ENCODE data around the gene NAGPA. TPM values are rescaled to one million over a fixed set of nuclear protein-coding genes. Genes with fewer than 3 reads are reported as not detected.

NAGPA gene
- total and polyA plus RNA-seq, 2 of the 8 experiments (the other 6 are each of a cell fraction or from before 2014, with no cell fraction given) = 10.1 to 13.2 TPM

DNA sequence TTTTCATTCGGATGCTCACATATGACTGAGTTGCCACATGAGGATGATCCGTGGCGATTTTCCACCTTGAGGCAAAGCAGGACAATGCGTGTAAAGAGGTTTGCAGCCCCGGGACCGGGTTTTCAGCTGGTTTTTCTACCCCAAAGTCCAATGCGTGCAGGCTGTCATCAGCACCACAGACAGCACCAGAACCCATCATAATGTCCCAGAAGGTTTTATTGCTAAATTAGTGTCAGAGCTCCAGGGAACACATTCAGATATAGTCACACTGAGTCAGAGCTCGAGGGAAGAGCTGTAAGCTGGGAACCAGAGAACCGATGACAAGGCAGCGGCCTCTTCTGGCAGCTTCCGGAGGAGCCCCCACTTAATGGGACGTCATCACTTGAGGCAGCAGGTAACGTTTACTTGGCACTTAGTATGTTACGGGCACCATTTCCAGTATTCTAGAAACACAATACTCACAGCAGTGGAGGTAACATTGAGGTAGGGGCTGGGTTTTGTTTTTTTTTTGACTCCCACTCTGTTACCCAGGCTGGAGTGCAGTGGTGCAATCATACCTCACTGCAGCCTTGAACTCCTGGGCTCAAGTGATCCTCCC is 8.9 kb upstream of the NAGPA start:
- no peaks in the 10 kb centered on the region for H3K79me2 ChIP-seq (ENCODE audit: control insufficient read depth in 1 of 2, insufficient read depth in 2 of 2, low read length in 2 of 2)
- H2BK15ac ChIP-seq (ENCODE audit: low read length) = no peak overlapping the region
- H3K27ac ChIP-seq (ENCODE audit: low read depth, low read length) = no peak overlapping the region
- H4K20me1 ChIP-seq (replicated peaks in 1 of 2; ENCODE audit: control insufficient read depth in 1 of 2, insufficient read depth in 2 of 2, low read length in 2 of 2) = no peaks in the 10 kb centered on the region
- DNase-seq (ENCODE audit: low read depth in 1 of 2, low spot score in 2 of 2) (no peak), FAIRE-seq (no peak)
- H3K56ac ChIP-seq (replicated peaks; ENCODE audit: insufficient read length, low read depth, low read length) = no peak overlapping the region
- TF ChIP-seq CTCF (IDR thresholded peaks at IDR 0.05; ENCODE audit: control extremely low read depth in 1 of 3, insufficient read depth in 1 of 3, low read depth in 1 of 3, low read length in 3 of 3) = peak; percentile 35 to 54 (median 49)
- no peak for TF ChIP-seq KDM5A (IDR thresholded peaks at IDR 0.05; ENCODE audit: low read length)
- TF ChIP-seq BACH1 (IDR thresholded peaks at IDR 0.05; ENCODE audit: low read length) = peak; percentile 75
- TF ChIP-seq RAD21 (IDR thresholded peaks at IDR 0.05 in 1 of 2, conservative IDR thresholded peaks at IDR 0.05 in 1 of 2; ENCODE audit: low read depth in 2 of 2, low read length in 2 of 2) = peak; percentile 49 to 60
- 0 out of 2 replicates have a peak, but pooled peaks have one; percentile 14 for TF ChIP-seq MAFK (IDR thresholded peaks at IDR 0.05; ENCODE audit: low read depth, low read length)
- TF ChIP-seq CREB1 (IDR thresholded peaks at IDR 0.05) = peak; percentile 61; the same call in 1 of the 2 replicates
- no peaks in the 10 kb centered on the region; a peak in 1 of 7 replicates for H3K4me1 ChIP-seq (replicated peaks in 1 of 4; ENCODE audit: control insufficient read depth in 3 of 4, insufficient read depth in 4 of 4, low read length in 3 of 4)
- 84% methylated on average over 14 of the region's 14 CpGs; no CpG with 5 or more reads in 1 of the 2 experiments for WGBS, 2 experiments (ENCODE audit: extremely low coverage in 1 of 2, insufficient coverage in 1 of 2, insufficient read length in 1 of 2, insufficient replicate concordance in 2 of 2, low coverage in 1 of 2, low lambda C conversion rate in 2 of 2, missing lambda C conversion rate in 1 of 2)
- no peak overlapping the region for H3K23ac ChIP-seq (ENCODE audit: insufficient read length)
- no peak overlapping the region for H3K14ac ChIP-seq (ENCODE audit: insufficient read length)
- H2BK5ac ChIP-seq (ENCODE audit: low read depth, low read length) = no peak overlapping the region
- no peak overlapping the region for H2BK12ac ChIP-seq (ENCODE audit: low read depth, low read length)
- H4K5ac ChIP-seq (ENCODE audit: insufficient read length, low read depth, low read length) = no peak overlapping the region
- no peaks in the 10 kb centered on the region for H3K79me1 ChIP-seq (ENCODE audit: low read depth, low read length)
- H2AFZ ChIP-seq (ENCODE audit: low read length) = no peak overlapping the region
- H3K4me2 ChIP-seq (ENCODE audit: insufficient read depth in 1 of 2, low read depth in 2 of 2, low read length in 2 of 2) = no peak overlapping the region
- H2BK20ac ChIP-seq (ENCODE audit: low read length) = no peak overlapping the region
- CTCF ChIA-PET (ENCODE audit: partially characterized antibody) = interaction anchor here (0.8 to 28.8 kb wide), 13 partner anchors 9 to 89 kb away, joined by 3 to 625 read pairs (median 4); partner anchors contain the start of genes ALG1 and NAGPA
- POLR2A ChIA-PET (ENCODE audit: partially characterized antibody) = interaction anchor here (1.4 to 1.5 kb wide), 2 partner anchors 35 to 73 kb away, joined by 3 read pairs; no protein-coding TSS in a partner anchor
- H4K91ac ChIP-seq (replicated peaks; ENCODE audit: insufficient read length, low read length) = no peak overlapping the region
- no peak overlapping the region for H2AK5ac ChIP-seq (ENCODE audit: low read depth, low read length)
- H3K27me3 ChIP-seq (replicated peaks in 1 of 4; ENCODE audit: control insufficient read depth in 3 of 4, extremely low read depth in 1 of 4, insufficient read depth in 3 of 4, low read length in 3 of 4) = no peaks in the 10 kb centered on the region
- H3K4me3 ChIP-seq (ENCODE audit: extremely low read depth in 1 of 4, insufficient read depth in 2 of 4, low read depth in 3 of 4, low read length in 4 of 4) = no peak overlapping the region
- H4K8ac ChIP-seq (ENCODE audit: extremely low read depth, insufficient read depth, low read length) = no peak overlapping the region
- H3K9ac ChIP-seq (replicated peaks in 1 of 4; ENCODE audit: extremely low read depth in 1 of 4, low read depth in 3 of 4, low read length in 3 of 4) = no peak overlapping the region; a peak in 1 of 7 replicates
- no peaks in the 10 kb centered on the region for H3K9me3 ChIP-seq (ENCODE audit: insufficient read depth in 2 of 2, low read depth in 1 of 2, low read length in 1 of 2)
- no peak overlapping the region for H3K18ac ChIP-seq (ENCODE audit: extremely low read depth, low read length)
- H3K4ac ChIP-seq (replicated peaks; ENCODE audit: insufficient read length, low read depth, low read length) = no peak overlapping the region
- H2BK120ac ChIP-seq (replicated peaks; ENCODE audit: low read depth, low read length) = no peak overlapping the region
- H3K36me3 ChIP-seq (ENCODE audit: control insufficient read depth in 2 of 4, insufficient read depth in 4 of 4, low read length in 3 of 4) = no peaks in the 10 kb centered on the region
- H3K23me2 ChIP-seq (ENCODE audit: low read depth, low read length) = no peaks in the 10 kb centered on the region

Measured in H1 (cell line).